DMS79 treated with DMSO at 0.1 percent for 48 hours (cell line): Measurements from ENCODE around the gene ALOX12.
"Not testable (repeated sequence)": the region's sequence is repeated elsewhere in the genome, so short reads cannot be mapped to it uniquely, and the experiment has no call there.

Source experiments
- DNase-seq: peaks from one replicate; lab custom pipeline; 2025; lab: John Stamatoyannopoulos, UW

The ALOX12 gene, protein sequence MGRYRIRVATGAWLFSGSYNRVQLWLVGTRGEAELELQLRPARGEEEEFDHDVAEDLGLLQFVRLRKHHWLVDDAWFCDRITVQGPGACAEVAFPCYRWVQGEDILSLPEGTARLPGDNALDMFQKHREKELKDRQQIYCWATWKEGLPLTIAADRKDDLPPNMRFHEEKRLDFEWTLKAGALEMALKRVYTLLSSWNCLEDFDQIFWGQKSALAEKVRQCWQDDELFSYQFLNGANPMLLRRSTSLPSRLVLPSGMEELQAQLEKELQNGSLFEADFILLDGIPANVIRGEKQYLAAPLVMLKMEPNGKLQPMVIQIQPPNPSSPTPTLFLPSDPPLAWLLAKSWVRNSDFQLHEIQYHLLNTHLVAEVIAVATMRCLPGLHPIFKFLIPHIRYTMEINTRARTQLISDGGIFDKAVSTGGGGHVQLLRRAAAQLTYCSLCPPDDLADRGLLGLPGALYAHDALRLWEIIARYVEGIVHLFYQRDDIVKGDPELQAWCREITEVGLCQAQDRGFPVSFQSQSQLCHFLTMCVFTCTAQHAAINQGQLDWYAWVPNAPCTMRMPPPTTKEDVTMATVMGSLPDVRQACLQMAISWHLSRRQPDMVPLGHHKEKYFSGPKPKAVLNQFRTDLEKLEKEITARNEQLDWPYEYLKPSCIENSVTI

GRCh38 chr17:6995500-6996255, at the start of gene ALOX12:
Gene ALOX12 (plus strand): TSS chr17:6996049. CDS start chr17:6996118, 69 bp downstream.
- no peak for DNase-seq

- no peak for DNase-seq
Measured at GRCh38 chr17:6947745-6948144, 48.1 kb upstream of the ALOX12 start.

DNA sequence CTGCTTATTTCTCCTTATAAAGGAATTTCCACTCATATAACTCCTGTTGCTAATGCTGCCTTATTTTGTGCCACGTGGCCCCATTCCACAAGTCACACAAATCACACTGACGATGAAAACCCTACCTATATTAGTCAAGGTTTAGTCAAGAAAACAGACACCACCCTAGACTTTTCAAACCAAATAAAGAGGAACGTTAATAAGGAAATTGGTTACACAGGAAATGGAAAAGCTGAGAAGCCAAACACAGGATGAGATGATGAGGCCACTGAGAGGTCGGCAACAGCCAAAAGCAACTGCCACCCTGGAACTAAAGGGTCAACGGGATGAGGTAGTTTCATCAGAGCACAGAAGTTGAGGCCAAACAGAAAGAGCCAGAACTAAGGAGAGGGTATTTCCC, 47.3 kb upstream of the ALOX12 start:
- DNase-seq = no peak

DNA sequence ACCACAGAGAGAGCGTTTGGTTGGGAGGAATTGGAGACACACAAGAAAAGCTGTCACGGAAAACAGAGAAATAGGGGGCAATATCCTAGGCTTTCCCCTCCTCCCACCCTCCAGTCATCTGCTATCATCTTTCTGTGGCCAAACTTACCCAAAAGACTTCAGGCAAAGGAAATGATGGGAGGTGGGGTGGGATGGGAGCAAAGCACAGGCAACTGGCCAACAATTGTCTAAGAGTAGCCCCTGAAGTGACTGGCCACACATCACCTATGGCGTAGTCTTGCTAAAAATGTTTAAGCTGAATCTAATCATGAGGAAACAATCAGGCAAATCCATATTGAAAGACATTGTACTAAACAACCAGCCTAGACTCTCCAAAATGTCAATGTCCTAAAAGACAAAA, 46.9 kb upstream of the ALOX12 start:
- no peak for DNase-seq

GRCh38 chr17:6950938-6951337, 44.9 kb upstream of the ALOX12 start:
- DNase-seq = not testable (repeated sequence)

GRCh38 chr17:6953689-6954088, 42.2 kb upstream of the ALOX12 start:
- no peak for DNase-seq

GRCh38 chr17:6959700-6960099, 36.1 kb upstream of the ALOX12 start:
- DNase-seq = no peak

DNA sequence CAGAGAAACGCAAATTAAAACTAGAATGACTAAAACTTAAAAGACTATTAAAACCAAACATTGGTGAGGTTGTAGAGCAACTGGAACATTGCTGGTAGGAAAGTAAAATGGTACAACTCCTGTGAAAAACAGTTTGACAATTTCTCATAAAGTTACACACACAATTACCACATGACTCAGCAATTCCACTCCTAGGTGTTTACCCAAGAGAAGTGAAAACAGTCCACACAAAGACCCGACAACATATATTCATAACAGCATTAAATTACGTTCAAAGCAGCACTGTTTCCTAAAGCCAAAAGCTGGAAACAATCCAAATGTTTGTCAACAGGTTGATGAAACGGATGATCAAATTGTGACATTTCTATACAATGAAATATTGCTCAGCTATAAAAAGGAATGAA, 26.5 kb upstream of the ALOX12 start:
- no peak for DNase-seq

DNA sequence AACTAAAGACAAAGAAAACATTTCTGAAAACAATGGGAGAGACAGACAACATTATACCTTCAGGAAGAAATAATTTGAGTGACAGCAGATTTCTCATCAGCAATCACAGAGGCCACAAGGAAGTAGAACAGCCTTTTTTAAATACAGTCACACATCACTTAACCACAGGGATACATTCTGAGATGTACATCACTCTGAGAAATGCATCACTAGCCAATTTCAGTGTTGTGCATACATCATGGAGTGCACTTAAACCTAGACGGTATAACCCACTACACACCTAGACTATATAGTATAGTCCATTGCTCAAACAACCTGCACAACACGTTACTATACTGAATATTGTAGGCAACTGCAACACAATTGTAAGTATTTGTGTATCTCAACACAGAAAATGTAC, 24.9 kb upstream of the ALOX12 start:
- no peak for DNase-seq

GRCh38 chr17:6979440-6979839, 16.4 kb upstream of the ALOX12 start:
- DNase-seq = not testable (repeated sequence)

- no peak for DNase-seq
Measured at GRCh38 chr17:6981426-6981825, 14.4 kb upstream of the ALOX12 start.

DNA sequence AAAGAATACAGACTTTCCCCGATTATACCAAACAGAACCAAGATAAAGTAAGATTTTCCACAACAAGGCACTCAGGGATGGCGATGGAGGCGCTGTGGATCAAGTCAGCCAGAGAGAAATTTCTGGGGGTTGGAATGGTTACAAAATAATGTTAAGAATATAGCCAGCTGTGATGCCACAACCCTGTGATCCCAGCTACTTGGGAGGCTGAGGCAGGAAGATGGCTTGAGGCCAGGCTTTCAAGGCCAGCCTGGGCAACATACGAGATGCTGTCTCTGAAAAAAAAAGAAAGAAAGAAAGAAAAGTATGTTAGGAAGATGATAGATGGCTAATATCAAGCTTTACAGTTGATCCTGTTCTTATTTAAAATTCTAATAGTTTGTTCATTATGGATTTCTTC, 10.6 kb upstream of the ALOX12 start:
- DNase-seq = no peak

DNA sequence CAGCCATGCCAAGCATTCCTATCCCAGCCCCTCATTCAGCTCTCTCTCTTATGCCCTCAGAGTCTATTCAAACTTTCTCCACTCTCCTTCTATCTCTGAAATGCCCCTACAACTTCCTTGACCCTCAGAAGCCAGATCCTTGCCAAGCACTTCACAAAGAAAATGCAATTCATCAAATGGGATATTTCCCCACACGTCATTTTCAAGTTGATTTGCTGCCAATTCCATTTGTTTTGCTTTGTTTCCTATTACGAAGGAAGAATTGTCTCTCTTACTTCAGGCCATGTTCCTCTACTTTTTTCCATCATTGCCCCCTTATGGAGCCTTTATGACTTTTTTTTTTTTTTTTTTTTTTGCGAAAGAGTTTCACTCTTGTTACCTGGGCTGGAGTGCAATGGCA, 9.2 kb upstream of the ALOX12 start:
- no peak for DNase-seq

- DNase-seq = no peak
Measured at GRCh38 chr17:6989779-6990178, 6.1 kb upstream of the ALOX12 start.

- DNase-seq = not testable (repeated sequence)
Measured at GRCh38 chr17:6993613-6994056, 2.2 kb upstream of the ALOX12 start.

- no peak for DNase-seq
Measured at GRCh38 chr17:6994118-6994598, 1.7 kb upstream of the ALOX12 start.

- DNase-seq = no peak
Measured at GRCh38 chr17:6994666-6995256, 1.1 kb upstream of the ALOX12 start.

DNA sequence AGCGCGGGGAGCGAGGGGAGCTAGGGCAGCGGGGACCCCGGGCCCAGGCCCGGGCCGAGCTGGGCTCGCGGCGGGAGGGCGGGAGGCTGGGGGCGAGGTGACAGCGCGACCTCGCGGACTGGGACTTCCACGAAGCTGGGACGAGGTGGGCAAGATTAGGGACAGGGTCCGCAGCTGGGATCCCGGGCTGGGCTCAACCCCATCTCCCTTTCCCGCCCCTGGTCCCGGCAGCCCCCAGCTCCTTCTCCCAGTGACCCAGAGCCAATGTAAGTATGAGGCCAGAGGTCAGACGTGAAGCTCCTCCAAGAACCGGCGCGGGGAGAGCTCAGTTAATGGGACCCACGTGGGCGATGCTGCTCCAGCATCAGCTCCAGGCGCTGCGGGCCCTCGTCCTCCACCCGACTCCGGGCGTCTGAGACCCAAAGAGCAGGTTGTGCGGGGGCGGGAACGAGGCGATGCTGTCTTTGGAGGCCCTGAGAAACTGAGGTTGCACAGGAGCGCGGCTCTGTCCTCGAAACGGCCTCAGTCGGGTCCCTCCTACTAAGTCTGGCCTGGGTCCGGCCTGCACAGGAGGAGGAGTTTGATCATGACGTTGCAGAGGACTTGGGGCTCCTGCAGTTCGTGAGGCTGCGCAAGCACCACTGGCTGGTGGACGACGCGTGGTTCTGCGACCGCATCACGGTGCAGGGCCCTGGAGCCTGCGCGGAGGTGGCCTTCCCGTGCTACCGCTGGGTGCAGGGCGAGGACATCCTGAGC, 585 bp downstream of the ALOX12 start:
- no peak for DNase-seq

- no peak for DNase-seq
Measured at GRCh38 chr17:6997171-6997570, 1.3 kb downstream of the ALOX12 start.

- DNase-seq = no peak
Measured at GRCh38 chr17:6998855-6999508, 3.1 kb downstream of the ALOX12 start.
